ENCODE measurements around the gene BTNL9. TPM values are rescaled to one million over a fixed set of nuclear protein-coding genes. Genes with fewer than 3 reads are reported as not detected.
A peak's percentile ranks its signal among the peaks of the same experiment; 100 is the strongest.

The BTNL9 gene
- total and polyA plus RNA-seq, 9 of the 15 experiments (the other 6 are each of a cell fraction or from before 2014, with no cell fraction given) = 3.7 to 86.7 (median 29.4) TPM

DNA sequence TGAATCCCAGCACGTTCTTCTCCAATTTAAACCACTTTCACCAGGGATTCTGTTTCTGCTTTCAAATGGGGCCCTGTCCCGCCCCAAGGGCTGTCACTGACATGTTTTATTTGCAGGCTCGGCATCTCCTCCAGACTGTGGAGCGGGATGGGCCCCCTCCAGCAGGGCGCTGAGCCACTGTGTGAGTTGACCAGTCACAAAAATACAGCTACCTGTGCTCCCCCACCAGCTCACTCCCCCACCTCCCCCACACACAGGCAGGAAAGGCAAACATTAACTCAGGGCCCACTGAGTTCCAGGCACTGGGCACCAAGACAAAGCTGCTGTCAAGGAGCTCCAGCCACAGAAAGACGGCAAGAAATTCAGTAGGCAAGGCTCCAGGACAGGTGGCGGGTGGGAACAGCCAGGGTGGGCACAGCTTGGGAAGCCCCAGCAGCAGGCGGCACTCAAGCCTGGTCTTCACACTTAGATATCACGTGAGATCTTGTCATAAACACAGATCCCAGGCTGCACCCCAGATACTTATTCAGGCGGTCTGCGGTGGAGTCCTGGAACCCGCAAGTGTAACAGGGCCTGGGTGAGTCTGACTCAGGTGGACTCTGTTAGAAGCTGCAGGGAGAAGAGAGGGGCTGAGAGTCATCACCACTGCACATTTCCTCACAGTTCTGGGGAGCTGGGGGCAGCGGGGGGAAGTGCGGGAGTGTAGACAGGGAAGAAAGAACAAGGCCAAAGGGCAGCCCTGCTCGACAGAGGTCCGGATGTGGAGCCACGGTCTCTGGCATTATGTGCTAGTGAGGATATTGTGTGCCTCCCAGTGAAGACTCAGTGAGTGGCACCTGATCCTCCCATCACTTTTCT is 46.2 kb downstream of the BTNL9 start:
- no TSS peak for BruUV-seq (replicated peaks)
- Histone ChIP-seq H3K79me2 (ENCODE audit: control insufficient read depth, insufficient read depth, low read length) (no peaks in the 10 kb centered on the region), H3K9me3 (replicated peaks; ENCODE audit: control insufficient read depth, insufficient read depth, low read depth, low read length) (no peaks in the 10 kb centered on the region), H2AFZ (ENCODE audit: low read depth, low read length) (peak overlapping the region; percentile 71), H3K4me3 (no peak overlapping the region), H4K20me1 (replicated peaks; ENCODE audit: control insufficient read depth, insufficient read depth, low read length) (no peaks in the 10 kb centered on the region), H3K36me3 (ENCODE audit: control insufficient read depth, insufficient read depth, low read length) (no peaks in the 10 kb centered on the region), H3K27me3 (ENCODE audit: control insufficient read depth in 2 of 2, insufficient read depth in 2 of 2, low read length in 2 of 2) (peaks cover 0 to 2% of the 10 kb centered on the region in 2 experiments; a peak in 1 of 5 replicates), H3K9ac (ENCODE audit: insufficient read depth in 1 of 2, low read depth in 2 of 2, low read length in 2 of 2) (no peak overlapping the region; a peak in 1 of 4 replicates), H3K27ac (ENCODE audit: extremely low read depth, low read depth, low read length) (no peak overlapping the region), H3K9me1 (ENCODE audit: control insufficient read depth, insufficient read depth, low read length) (no peaks in the 10 kb centered on the region), H3K4me1 (replicated peaks in 1 of 2; ENCODE audit: control insufficient read depth in 2 of 2, insufficient read depth in 2 of 2, low read length in 2 of 2) (peaks cover 4 to 9% of the 10 kb centered on the region in 2 experiments; a peak in 3 of 5 replicates), H3K4me2 (ENCODE audit: insufficient read depth, low read length) (no peak overlapping the region; the same call in 1 of the 2 replicates)
- WGBS (ENCODE audit: insufficient coverage, low coverage, missing lambda C conversion rate) = 62% methylated on average over 15 of the region's 17 CpGs
- in situ Hi-C loops (cut with MboI) = no loop called here
- DNase-seq (ENCODE audit: extremely low read depth in 1 of 4, low spot score in 3 of 4) = no peak
- ATAC-seq = peak; percentile 34; the same call in 2 of the 3 replicates
- CTCF ChIA-PET (ENCODE audit: low intra/inter-chr PET ratio) = no interaction called here
- intact Hi-C loops (cut with micrococcal nuclease) = loop anchor here (5.0 kb wide), 1 partner anchor 219 kb away; no protein-coding TSS in a partner anchor
- TF ChIP-seq RCOR1 (IDR thresholded peaks at IDR 0.05; ENCODE audit: borderline replicate concordance in 1 of 2, low read depth in 2 of 2, low read length in 2 of 2) = no peak
- no peak for TF ChIP-seq ETV1 (tag; conservative IDR thresholded peaks at IDR 0.05; ENCODE audit: low read depth)
- TF ChIP-seq MEIS2 (IDR thresholded peaks at IDR 0.05; ENCODE audit: partially characterized antibody) = peak; percentile 14
- TF ChIP-seq, protein P1, sequence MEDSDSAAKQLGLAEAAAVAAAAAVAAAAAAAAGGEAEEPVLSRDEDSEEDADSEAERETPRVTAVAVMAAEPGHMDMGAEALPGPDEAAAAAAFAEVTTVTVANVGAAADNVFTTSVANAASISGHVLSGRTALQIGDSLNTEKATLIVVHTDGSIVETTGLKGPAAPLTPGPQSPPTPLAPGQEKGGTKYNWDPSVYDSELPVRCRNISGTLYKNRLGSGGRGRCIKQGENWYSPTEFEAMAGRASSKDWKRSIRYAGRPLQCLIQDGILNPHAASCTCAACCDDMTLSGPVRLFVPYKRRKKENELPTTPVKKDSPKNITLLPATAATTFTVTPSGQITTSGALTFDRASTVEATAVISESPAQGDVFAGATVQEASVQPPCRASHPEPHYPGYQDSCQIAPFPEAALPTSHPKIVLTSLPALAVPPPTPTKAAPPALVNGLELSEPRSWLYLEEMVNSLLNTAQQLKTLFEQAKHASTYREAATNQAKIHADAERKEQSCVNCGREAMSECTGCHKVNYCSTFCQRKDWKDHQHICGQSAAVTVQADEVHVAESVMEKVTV (CRISPR knock-in tag; IDR thresholded peaks at IDR 0.05) = no peak
- no peak for TF ChIP-seq SETDB1 (IDR thresholded peaks at IDR 0.05; ENCODE audit: low read length)
- TF ChIP-seq, protein P2, sequence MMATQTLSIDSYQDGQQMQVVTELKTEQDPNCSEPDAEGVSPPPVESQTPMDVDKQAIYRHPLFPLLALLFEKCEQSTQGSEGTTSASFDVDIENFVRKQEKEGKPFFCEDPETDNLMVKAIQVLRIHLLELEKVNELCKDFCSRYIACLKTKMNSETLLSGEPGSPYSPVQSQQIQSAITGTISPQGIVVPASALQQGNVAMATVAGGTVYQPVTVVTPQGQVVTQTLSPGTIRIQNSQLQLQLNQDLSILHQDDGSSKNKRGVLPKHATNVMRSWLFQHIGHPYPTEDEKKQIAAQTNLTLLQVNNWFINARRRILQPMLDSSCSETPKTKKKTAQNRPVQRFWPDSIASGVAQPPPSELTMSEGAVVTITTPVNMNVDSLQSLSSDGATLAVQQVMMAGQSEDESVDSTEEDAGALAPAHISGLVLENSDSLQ (IDR thresholded peaks at IDR 0.05) = peak; percentile 31; the same call in 1 of the 2 replicates
- POLR2A ChIA-PET = interaction anchor here (0.5 to 1.5 kb wide), 8 partner anchors 13 to 276 kb away, joined by 3 to 6 read pairs (median 4); partner anchors contain the start of gene BTNL9
- FAIRE-seq = no peak
